ENCODE measurements around the gene ADAMTSL5. TPM values are rescaled to one million over a fixed set of nuclear protein-coding genes. Genes with fewer than 3 reads are reported as not detected.

Gene ADAMTSL5
- total RNA-seq, 2 donors from 2014 or later = 22.2 to 36.2 TPM

GRCh38 chr19:1457892-1458291 is 54.9 kb downstream of the ADAMTSL5 start:
- no peak for ATAC-seq (ENCODE audit: insufficient number of reproducible peaks, low FRiP score, low read depth)
- DNase-seq (ENCODE audit: low spot score) = no peak
- Histone ChIP-seq H3K27ac (no peak overlapping the region), H3K9me3 (no peaks in the 10 kb centered on the region), H3K4me1 (ENCODE audit: control insufficient read depth in 1 of 2, low read depth in 2 of 2) (peaks cover 9 to 28% of the 10 kb centered on the region in 2 donors), H3K27me3 (replicated peaks; ENCODE audit: insufficient read depth) (no peaks in the 10 kb centered on the region), H3K36me3 (peaks cover 5% of the 10 kb centered on the region), H3K4me3 (no peak overlapping the region)
- TF ChIP-seq CTCF (IDR thresholded peaks at IDR 0.05) = no peak

- ATAC-seq (ENCODE audit: insufficient number of reproducible peaks, low FRiP score, low read depth) (no peak), DNase-seq (ENCODE audit: low spot score) (no peak)
- H3K36me3 ChIP-seq = peaks cover 5% of the 10 kb centered on the region
- H3K27me3 ChIP-seq (replicated peaks; ENCODE audit: insufficient read depth) = no peaks in the 10 kb centered on the region
- TF ChIP-seq CTCF (IDR thresholded peaks at IDR 0.05) = no peak
- no peak overlapping the region for H3K27ac ChIP-seq
- no peak overlapping the region for H3K4me3 ChIP-seq
- H3K9me3 ChIP-seq = no peaks in the 10 kb centered on the region
- H3K4me1 ChIP-seq (ENCODE audit: control insufficient read depth in 1 of 2, low read depth in 2 of 2) = peaks cover 10 to 35% of the 10 kb centered on the region in 2 donors
Measured at GRCh38 chr19:1457031-1457739, 55.6 kb downstream of the ADAMTSL5 start.

- Histone ChIP-seq H3K27me3 (replicated peaks; ENCODE audit: insufficient read depth) (no peaks in the 10 kb centered on the region), H3K4me3 (no peak overlapping the region), H3K36me3 (peaks cover 5% of the 10 kb centered on the region), H3K4me1 (ENCODE audit: control insufficient read depth in 1 of 2, low read depth in 2 of 2) (peaks cover 10 to 36% of the 10 kb centered on the region in 2 donors), H3K27ac (no peak overlapping the region), H3K9me3 (no peaks in the 10 kb centered on the region)
- no peak for ATAC-seq (ENCODE audit: insufficient number of reproducible peaks, low FRiP score, low read depth)
- TF ChIP-seq CTCF (IDR thresholded peaks at IDR 0.05) = no peak
- DNase-seq (ENCODE audit: low spot score) = no peak
Measured at GRCh38 chr19:1456121-1456900, 56.5 kb downstream of the ADAMTSL5 start.

- peaks cover 6% of the 10 kb centered on the region for H3K27me3 ChIP-seq (replicated peaks; ENCODE audit: insufficient read depth)
- no peaks in the 10 kb centered on the region for H3K36me3 ChIP-seq
- H3K4me3 ChIP-seq = no peak overlapping the region
- TF ChIP-seq CTCF (IDR thresholded peaks at IDR 0.05) = no peak
- H3K4me1 ChIP-seq (ENCODE audit: control insufficient read depth in 1 of 2, low read depth in 2 of 2) = peaks cover 10 to 36% of the 10 kb centered on the region in 2 donors
- DNase-seq (ENCODE audit: low spot score) (peak; percentile 14), ATAC-seq (ENCODE audit: insufficient number of reproducible peaks, low FRiP score, low read depth) (no peak)
- no peak overlapping the region for H3K27ac ChIP-seq
- H3K9me3 ChIP-seq = no peaks in the 10 kb centered on the region
Measured at GRCh38 chr19:1455336-1456120, 57.3 kb downstream of the ADAMTSL5 start.

Other genes starting within 250 kb of the ADAMTSL5 start
- 100 to 1,000 TPM; 492 to 644 TPM for gene CIRBP, start 243.7 kb downstream of the ADAMTSL5 start, total RNA-seq
- 10 to 100 TPM; 18.8 to 40.8 TPM for gene FAM174C, start 237.5 kb downstream of the ADAMTSL5 start, total RNA-seq
- not detected for gene EFNA2, start 227.1 kb downstream of the ADAMTSL5 start, total RNA-seq
- 100 to 1,000 TPM in 1 of 2 donors, 10 to 100 TPM in 1; 83.3 to 110 TPM for gene NDUFS7, start 129.1 kb downstream of the ADAMTSL5 start, total RNA-seq
- gene GAMT, start 111.5 kb downstream of the ADAMTSL5 start, total RNA-seq = 10 to 100 TPM; 27.6 to 55.1 TPM
- gene DAZAP1, start 105.4 kb downstream of the ADAMTSL5 start, total RNA-seq = 10 to 100 TPM; 34.9 to 76.9 TPM
- 1,000 to 10,000 TPM; 1,512 to 2,119 TPM for gene RPS15, start 74.6 kb downstream of the ADAMTSL5 start, total RNA-seq
- under 1 TPM; 0.41 to 0.78 TPM for gene APC2, start 62.9 kb downstream of the ADAMTSL5 start, total RNA-seq
- gene C19orf25, start 33.8 kb downstream of the ADAMTSL5 start, total RNA-seq = 10 to 100 TPM; 28.6 to 54.6 TPM
- gene PCSK4, start 22.7 kb downstream of the ADAMTSL5 start, total RNA-seq = under 1 TPM; 0.56 to 0.68 TPM
- 1 to 10 TPM in 1 of 2 donors, under 1 TPM in 1; 0.35 to 1.6 TPM for gene REEP6, start 21.8 kb downstream of the ADAMTSL5 start, total RNA-seq
- gene PLK5, start 11.1 kb upstream of the ADAMTSL5 start, total RNA-seq = not detected
- 10 to 100 TPM; 23.4 to 26.4 TPM for gene MEX3D, start 55.3 kb upstream of the ADAMTSL5 start, total RNA-seq
- 100 to 1,000 TPM in 1 of 2 donors, 10 to 100 TPM in 1; 97.8 to 102 TPM for gene MBD3, start 79.8 kb upstream of the ADAMTSL5 start, total RNA-seq
- 10 to 100 TPM; 32.7 to 51.9 TPM for gene UQCR11, start 92.4 kb upstream of the ADAMTSL5 start, total RNA-seq
- gene TCF3, start 139.6 kb upstream of the ADAMTSL5 start, total RNA-seq = 10 to 100 TPM; 46.0 to 52.5 TPM
- under 1 TPM in 1 of 2 donors, not detected in 1; 0.42 TPM for gene ONECUT3, start 240.5 kb upstream of the ADAMTSL5 start, total RNA-seq